GM23338 (cell line): Measurements from ENCODE around the gene STOX1. TPM values are rescaled to one million over a fixed set of nuclear protein-coding genes. Genes with fewer than 3 reads are reported as not detected.

Source experiments
- ATAC-seq: fragments of 200-7000 bp; cut with Tn5 transposase; 3 replicates; pipeline ENCODE4 v1.9.1; 2020
- DNase-seq: peaks from one replicate; pipeline ENCODE4 v3.0.0-alpha.2; 2015; ENCODE audit warnings: low spot score
- H2AFZ ChIP-seq: fragments of 200-600 bp; sonication (generic); 2 replicates; pipeline ENCODE4 v1.8.0; 2016; ENCODE audit warnings: antibody characterized with exemption, mild to moderate bottlenecking, moderate library complexity
- H3F3A ChIP-seq: fragments of 200-600 bp; sonication (generic); replicated peaks from 2 replicates; pipeline ENCODE4 v1.8.0; 2017; ENCODE audit warnings: antibody characterized with exemption, mixed run types, low read depth
- H3K27ac ChIP-seq: fragments of 200-600 bp; sonication (generic); 2 replicates; pipeline ENCODE4 v1.6.1; 2016; ENCODE audit warnings: low read depth
- H3K27me3 ChIP-seq: fragments of 200-600 bp; sonication (generic); 2 replicates; pipeline ENCODE4 v1.8.0; 2016; ENCODE audit warnings: mild to moderate bottlenecking, mixed run types, moderate library complexity; ENCODE audit not compliant: insufficient read depth
- H3K36me3 ChIP-seq: fragments of 200-600 bp; sonication (generic); 2 replicates; pipeline ENCODE4 v1.8.0; 2016; ENCODE audit warnings: mild to moderate bottlenecking; ENCODE audit not compliant: insufficient read depth
- H3K4me1 ChIP-seq: fragments of 200-600 bp; sonication (generic); 2 replicates; pipeline ENCODE4 v1.8.0; 2016; ENCODE audit warnings: mild to moderate bottlenecking, moderate library complexity; ENCODE audit not compliant: insufficient read depth
- H3K4me2 ChIP-seq: fragments of 200-600 bp; sonication (generic); 2 replicates; pipeline ENCODE4 v1.7.1; 2017; ENCODE audit warnings: mixed run types
- H3K4me3 ChIP-seq: fragments of 200-600 bp; sonication (generic); 2 replicates; pipeline ENCODE4 v1.6.1; 2016; ENCODE audit warnings: mixed run types
- H3K79me2 ChIP-seq: fragments of 200-600 bp; sonication (generic); replicated peaks from 2 replicates; pipeline ENCODE4 v1.8.0; 2017; ENCODE audit warnings: mild to moderate bottlenecking; ENCODE audit not compliant: insufficient read depth
- H3K9me2 ChIP-seq: fragments of 200-600 bp; sonication (generic); 2 replicates; pipeline ENCODE4 v1.8.0; 2017; ENCODE audit not compliant: insufficient read depth
- H4K20me1 ChIP-seq: fragments of 200-600 bp; sonication (generic); replicated peaks from 2 replicates; pipeline ENCODE4 v1.8.0; 2017; ENCODE audit warnings: mild to moderate bottlenecking; ENCODE audit not compliant: insufficient read depth
- H3K27ac Mint-ChIP-seq: 2 replicates; pipeline ENCODE4 v1.8.0; 2020; ENCODE audit warnings: inconsistent platforms, mild to moderate bottlenecking, moderate library complexity, mixed read lengths
- H3K27me3 Mint-ChIP-seq: 3 replicates; pipeline ENCODE4 v1.8.0; 2022; ENCODE audit warnings: low read depth, mild to moderate bottlenecking, moderate library complexity, mixed read lengths, inconsistent platforms; ENCODE audit not compliant: insufficient read depth, poor library complexity
- H3K36me3 Mint-ChIP-seq: 3 replicates; pipeline ENCODE4 v1.8.0; 2021; ENCODE audit warnings: low read depth, mild to moderate bottlenecking, inconsistent platforms, moderate library complexity, mixed read lengths
- H3K4me1 Mint-ChIP-seq: 3 replicates; pipeline ENCODE4 v1.8.0; 2020; ENCODE audit warnings: mild to moderate bottlenecking, inconsistent platforms, mixed read lengths
- H3K4me3 Mint-ChIP-seq: 3 replicates; pipeline ENCODE4 v1.8.0; 2021; ENCODE audit warnings: moderate library complexity, mild to moderate bottlenecking, inconsistent platforms, mixed read lengths
- H3K9me3 Mint-ChIP-seq: 3 replicates; pipeline ENCODE4 v1.8.0; 2020; ENCODE audit warnings: moderate library complexity, mild to moderate bottlenecking, inconsistent platforms, mixed read lengths
- CREB1 ChIP-seq: fragments of 250-450 bp; sonication (Bioruptor Pico); IDR thresholded peaks from 2 replicates; pipeline ENCODE4 v1.5.0; 2020; ENCODE audit warnings: low read depth, mild to moderate bottlenecking, moderate library complexity
- CTCF ChIP-seq, 2 experiments: fragments of 200-600 bp in 1 of 2; sonication (generic) in 1 of 2; conservative IDR thresholded peaks; 2 replicates each; pipeline versions ENCODE4 v1.5.1 to v1.6.1; 2016 to 2017; ENCODE audit warnings: antibody characterized with exemption in 2 of 2, low read depth in 2 of 2, mild to moderate bottlenecking in 2 of 2, moderate library complexity in 1 of 2
- NANOG ChIP-seq: IDR thresholded peaks from 2 replicates; pipeline ENCODE4 v1.6.1; 2016; ENCODE audit warnings: antibody characterized with exemption, borderline replicate concordance
- POLR2AphosphoS5 ChIP-seq: IDR thresholded peaks from 2 replicates; pipeline ENCODE4 v1.6.1; 2016; ENCODE audit warnings: antibody characterized with exemption, low read depth
- REST ChIP-seq: IDR thresholded peaks from one replicate; pipeline ENCODE4 v1.6.1; 2018; ENCODE audit warnings: antibody characterized with exemption; ENCODE audit not compliant: unreplicated experiment
- ZNF114 ChIP-seq: fragments of 250-450 bp; sonication (Bioruptor Pico); IDR thresholded peaks from 2 replicates; pipeline ENCODE4 v1.5.0; 2020; ENCODE audit warnings: mild to moderate bottlenecking, moderate library complexity
- ZNF331 ChIP-seq: fragments of 250-450 bp; sonication (Bioruptor Pico); IDR thresholded peaks from 2 replicates; pipeline ENCODE4 v1.5.0; 2020; ENCODE audit warnings: low read depth, mild to moderate bottlenecking, moderate library complexity
- ZNF462 ChIP-seq: fragments of 250-450 bp; sonication (Bioruptor Pico); IDR thresholded peaks from 2 replicates; pipeline ENCODE4 v1.5.0; 2020; ENCODE audit warnings: mild to moderate bottlenecking, moderate library complexity
- polyA plus RNA-seq: library from polyadenylated mRNA; unstranded; fragments of >200 nt; fragmentation: Nextera tagmentation; extraction: Ambion mirVana; gene quantifications from 2 replicates; pipeline ENCODE4 v1.2.1, GENCODE V29; 2016
- total RNA-seq: library from RNA; depleted of rRNA; stranded (reverse); fragments of >200 nt; shearing (Covaris generic); gene quantifications from 2 replicates; pipeline ENCODE4 v1.2.3, GENCODE V29; 2014

Gene STOX1
- total and polyA plus RNA-seq, 2 experiments from 2014 or later: 1.6 to 2.2 TPM

- TF ChIP-seq ZNF114 (CRISPR knock-in tag) (no peak), ZNF331 (CRISPR knock-in tag) (no peak), CREB1 (CRISPR knock-in tag) (no peak), CTCF (conservative IDR thresholded peaks at IDR 0.05; ENCODE audit: low read depth in 2 of 2) (no peak), REST (no peak)
These were observed 14.9 kb upstream of the STOX1 start (continued) for GRCh38 chr10:68812420-68812819.

- Mint-ChIP-seq H3K27me3 (peaks cover 8% of the 10 kb centered on the region), H3K4me3 (no peak overlapping the region), H3K27ac (no peak overlapping the region), H3K36me3 (no peaks in the 10 kb centered on the region), H3K4me1 (peaks cover 6% of the 10 kb centered on the region; the same call in 1 of the 3 replicates), H3K9me3 (no peaks in the 10 kb centered on the region)
- H2AFZ ChIP-seq: no peak overlapping the region
- no peak overlapping the region for H3K4me2 ChIP-seq
- H3K36me3 ChIP-seq: no peaks in the 10 kb centered on the region
- H3K27me3 ChIP-seq: no peaks in the 10 kb centered on the region
- no peak for DNase-seq
- no peaks in the 10 kb centered on the region for H3F3A ChIP-seq
- no peaks in the 10 kb centered on the region; the same call in 1 of the 2 replicates for H4K20me1 ChIP-seq
- no peak overlapping the region for H3K4me3 ChIP-seq
- no peaks in the 10 kb centered on the region for H3K79me2 ChIP-seq
- ATAC-seq: no peak
- H3K4me1 ChIP-seq: no peaks in the 10 kb centered on the region
- H3K9me2 ChIP-seq: no peaks in the 10 kb centered on the region
- no peak overlapping the region for H3K27ac ChIP-seq
- TF ChIP-seq REST (no peak), POLR2AphosphoS5 (no peak), NANOG (no peak), ZNF462 (CRISPR knock-in tag) (no peak), ZNF331 (CRISPR knock-in tag) (no peak)
These were observed 13.8 kb upstream of the STOX1 start for GRCh38 chr10:68813559-68813958.
